Esophagus (tissue), 2 donors: Measurements from ENCODE around the gene SLC45A1. TPM values are rescaled to one million over a fixed set of nuclear protein-coding genes. Genes with fewer than 3 reads are reported as not detected.
A peak's percentile ranks its signal among the peaks of the same experiment; 100 is the strongest.

Source experiments
- H3K27ac ChIP-seq, 2 donors: one replicate each; pipeline ENCODE4 v1.5.1; 2013; ENCODE audit warnings: low read depth in 2 of 2, mild to moderate bottlenecking in 2 of 2, inconsistent platforms in 1 of 2, low read length in 1 of 2, moderate library complexity in 1 of 2
- H3K27me3 ChIP-seq, 2 donors: one replicate each; pipeline ENCODE4 v1.6.1; 2013; ENCODE audit warnings: low read length in 2 of 2, control low read depth in 1 of 2, mild to moderate bottlenecking in 1 of 2; ENCODE audit not compliant: insufficient read depth in 2 of 2, control insufficient read depth in 1 of 2
- H3K36me3 ChIP-seq, 2 donors: one replicate each; pipeline ENCODE4 v1.6.1; 2013; ENCODE audit warnings: low read length in 1 of 2; ENCODE audit not compliant: control insufficient read depth in 2 of 2, insufficient read depth in 2 of 2
- H3K4me1 ChIP-seq, 2 donors: one replicate each; pipeline ENCODE4 v1.6.1; 2013; ENCODE audit warnings: low read length in 1 of 2; ENCODE audit not compliant: control insufficient read depth in 2 of 2, insufficient read depth in 2 of 2
- H3K4me3 ChIP-seq, 2 donors: one replicate each; pipeline ENCODE4 v1.5.1; 2013; ENCODE audit warnings: low read length in 2 of 2, mild to moderate bottlenecking in 2 of 2, low read depth in 1 of 2, moderate library complexity in 1 of 2
- H3K9me3 ChIP-seq, 2 donors: one replicate each; pipeline ENCODE4 v1.6.1; 2013; ENCODE audit warnings: mild to moderate bottlenecking in 2 of 2, low read depth in 1 of 2, low read length in 1 of 2, moderate library complexity in 1 of 2; ENCODE audit not compliant: control insufficient read depth in 2 of 2, insufficient read depth in 1 of 2
- WGBS, 2 donors: extraction: QIAGEN DNeasy Blood & Tissue Kit; methylation state at CpG; one replicate each; pipeline ENCODE4 v1.1.7; 2013; 5-methylcytosine and 5-hydroxymethylcytosine counted together
- polyA plus RNA-seq, 2 donors: library from polyadenylated mRNA; stranded (reverse); fragments of 200-250 nt; gene quantifications; one replicate each; pipeline ENCODE4 v1.2.3, GENCODE V29; 2013
- donor health status: healthy with polysubstance abuse.
- donor health status: Bipolar disorder and iron deficiency.

The SLC45A1 gene
- polyA plus RNA-seq, 2 donors, result 0.61 to 1.1 TPM

DNA sequence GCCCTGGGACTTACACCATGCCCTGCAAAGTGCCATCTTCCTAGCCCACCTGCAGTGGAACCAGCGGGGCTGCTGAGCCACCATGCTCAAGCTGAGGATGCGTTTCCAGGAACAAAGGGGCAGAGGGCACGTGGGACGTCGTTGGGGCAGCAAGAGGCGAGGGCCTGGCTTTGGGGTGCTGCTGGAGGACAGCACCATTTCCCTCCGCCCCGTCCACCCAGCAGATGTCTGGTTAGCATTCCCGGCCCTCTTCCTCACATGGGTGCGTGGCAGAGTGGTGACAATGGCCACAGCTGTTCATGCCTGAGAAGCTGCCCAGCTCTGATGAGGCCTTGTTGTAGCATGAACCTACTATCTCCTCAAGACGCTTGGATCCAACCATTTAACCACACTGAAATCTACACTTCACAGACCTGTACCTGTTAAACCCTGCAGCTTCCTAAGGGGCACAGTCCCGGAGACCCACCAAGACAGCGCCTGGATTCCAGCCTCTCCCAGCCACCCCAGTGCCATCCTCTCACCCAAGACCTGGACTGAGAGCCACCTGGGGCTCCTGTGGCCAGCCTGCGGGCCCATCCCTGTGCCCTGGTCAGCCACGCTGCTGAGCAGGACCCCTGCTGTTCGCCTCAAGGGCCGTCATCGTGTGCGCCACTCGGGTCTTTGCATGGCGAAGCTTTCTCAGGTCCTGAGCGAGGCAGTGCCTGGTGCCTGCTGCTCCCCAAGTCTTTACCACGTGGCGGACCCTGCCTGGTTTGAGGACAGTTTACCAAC is 33.2 kb downstream of the SLC45A1 start:
- 83 to 89% methylated on average over 24 of the region's 24 CpGs for WGBS, 2 donors
- no peaks in the 10 kb centered on the region for H3K9me3 ChIP-seq

DNA sequence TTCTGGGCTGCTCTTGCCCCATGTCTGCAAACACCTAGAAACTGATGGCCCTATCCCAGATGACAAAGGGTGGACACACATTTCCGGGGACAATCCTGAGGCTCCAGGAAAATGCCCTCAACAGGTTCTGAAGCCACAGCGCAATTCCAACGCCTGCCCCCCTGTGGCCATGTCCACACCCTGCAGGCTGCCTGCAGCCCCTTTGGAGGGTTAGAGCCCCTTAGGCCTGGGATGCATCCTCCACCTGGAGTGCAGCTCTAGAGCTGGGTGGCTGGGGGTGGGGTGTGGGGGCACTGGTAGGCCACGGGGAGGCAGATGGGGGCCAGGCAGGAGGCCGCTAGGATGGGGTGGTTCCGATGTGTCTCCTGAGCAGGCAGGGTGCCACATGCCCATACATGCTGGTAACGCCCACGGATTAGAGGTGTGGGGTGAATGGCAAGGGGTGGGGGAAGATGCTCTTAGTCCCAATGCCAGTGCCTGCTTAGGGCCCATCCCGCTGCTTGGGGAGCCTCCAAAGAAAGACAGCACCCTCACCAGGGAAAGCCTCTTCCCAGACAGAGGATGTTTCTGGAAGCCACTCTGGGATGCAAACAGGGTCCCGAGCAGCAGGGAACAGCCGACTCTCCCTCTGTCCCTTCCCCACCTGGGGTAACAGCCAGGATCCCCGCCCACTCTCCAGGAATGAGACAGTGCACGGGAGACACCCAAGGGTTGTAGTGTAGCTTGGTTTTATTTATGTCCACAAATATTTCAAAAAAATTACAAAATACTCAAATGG is 34.0 kb downstream of the SLC45A1 start:
- 50 to 58% methylated on average over 13 of the region's 13 CpGs for WGBS, 2 donors
- H3K4me3 ChIP-seq, result no peak overlapping the region
- no peaks in the 10 kb centered on the region for H3K27me3 ChIP-seq
- peaks cover 0 to 11% of the 10 kb centered on the region in 2 donors for H3K4me1 ChIP-seq
- H3K27ac ChIP-seq, result peak overlapping the region in 1 of 2 donors; percentile 2
- H3K9me3 ChIP-seq, result no peaks in the 10 kb centered on the region
- H3K36me3 ChIP-seq, result peaks cover 11 to 25% of the 10 kb centered on the region in 2 donors

More for the DNA sequence above, 33.2 kb downstream of the SLC45A1 start:
- no peaks in the 10 kb centered on the region for H3K27me3 ChIP-seq
- H3K4me1 ChIP-seq, result peaks cover 0 to 11% of the 10 kb centered on the region in 2 donors
- H3K27ac ChIP-seq, result no peak overlapping the region
- no peak overlapping the region for H3K4me3 ChIP-seq
- H3K36me3 ChIP-seq, result peaks cover 7 to 19% of the 10 kb centered on the region in 2 donors

DNA sequence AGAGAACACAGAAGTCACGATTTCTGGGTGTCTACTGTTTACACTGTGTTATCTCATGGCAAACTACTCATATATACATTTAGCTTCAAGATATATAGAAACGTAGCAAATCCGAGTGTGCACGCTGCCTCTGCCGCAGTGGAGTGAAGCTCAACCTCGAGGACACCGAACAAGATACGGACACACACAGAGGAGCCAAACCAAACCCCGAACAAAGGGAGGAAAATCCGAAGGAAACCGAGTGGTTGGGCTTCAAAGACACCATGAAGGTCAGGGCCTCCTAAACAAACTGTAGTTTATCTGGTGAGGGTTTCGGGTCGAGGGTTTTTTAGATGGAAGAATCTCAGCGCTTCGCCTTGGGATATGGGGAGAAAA is 34.5 kb downstream of the SLC45A1 start:
- Histone ChIP-seq H3K27me3 (no peaks in the 10 kb centered on the region), H3K4me1 (peaks cover under 1 to 11% of the 10 kb centered on the region in 2 donors), H3K27ac (peak overlapping the region in 1 of 2 donors; percentile 2), H3K4me3 (no peak overlapping the region), H3K36me3 (peaks cover 17 to 30% of the 10 kb centered on the region in 2 donors), H3K9me3 (no peaks in the 10 kb centered on the region)
- 62 to 69% methylated on average over 15 of the region's 15 CpGs for WGBS, 2 donors

DNA sequence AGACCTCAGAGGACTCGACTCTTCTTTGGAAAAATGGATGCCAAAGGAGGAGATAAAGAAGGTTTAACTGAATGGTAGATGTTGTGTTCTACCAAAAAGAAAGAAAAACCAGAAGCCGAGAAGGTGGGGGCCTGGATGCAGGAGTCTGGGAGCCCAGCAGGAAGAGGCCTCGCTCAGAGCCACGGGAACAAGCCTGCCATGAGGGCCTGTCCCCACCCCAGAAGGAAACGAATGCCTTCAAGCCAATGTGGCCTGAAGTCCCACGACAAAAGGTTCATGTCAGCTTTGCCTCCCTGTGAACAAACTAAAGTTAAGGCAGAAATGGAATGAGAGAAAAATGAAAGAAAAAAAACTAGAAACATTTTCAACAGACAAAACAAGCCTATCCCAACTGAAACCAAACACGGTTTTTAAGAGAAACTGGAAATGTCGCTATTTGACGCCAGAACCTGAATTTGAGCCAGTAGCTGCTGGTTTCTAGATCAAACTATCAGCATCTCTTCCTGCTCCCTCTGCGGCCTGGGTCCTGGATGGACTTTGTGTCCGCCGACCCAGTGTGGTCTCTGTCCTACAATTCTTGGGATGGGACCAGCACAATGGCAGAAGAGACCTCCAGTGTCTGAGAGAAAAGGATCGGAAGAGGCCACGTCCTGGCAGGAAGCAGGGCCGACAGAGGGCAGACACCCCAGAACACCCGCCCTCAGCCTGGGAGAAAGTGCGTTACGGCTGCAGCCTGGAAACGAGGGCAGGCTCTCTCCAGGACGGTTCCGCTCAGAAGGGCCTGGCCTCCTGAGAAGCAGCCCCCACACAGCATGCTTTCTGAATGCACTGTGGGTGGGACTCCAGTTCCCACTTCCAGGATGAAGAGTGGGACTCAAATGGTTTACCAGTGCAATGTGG is 35.2 kb downstream of the SLC45A1 start:
- peak overlapping the region; percentile 29 to 71 for H3K27ac ChIP-seq
- H3K4me1 ChIP-seq, result peaks cover 4% of the 10 kb centered on the region in 2 donors
- H3K27me3 ChIP-seq, result no peaks in the 10 kb centered on the region
- no peak overlapping the region for H3K4me3 ChIP-seq
- H3K9me3 ChIP-seq, result no peaks in the 10 kb centered on the region
- H3K36me3 ChIP-seq, result peaks cover 23 to 37% of the 10 kb centered on the region in 2 donors
- WGBS, 2 donors, result 61 to 66% methylated on average over 21 of the region's 21 CpGs

- Histone ChIP-seq H3K36me3 (peaks cover 27 to 46% of the 10 kb centered on the region in 2 donors), H3K4me3 (no peak overlapping the region), H3K9me3 (no peaks in the 10 kb centered on the region), H3K27me3 (no peaks in the 10 kb centered on the region), H3K4me1 (peaks cover 4% of the 10 kb centered on the region in 2 donors), H3K27ac (no peak overlapping the region)
- WGBS, 2 donors, result 74 to 80% methylated on average over 8 of the region's 8 CpGs
Observed at GRCh38 chr1:8354038-8354437, 36.1 kb downstream of the SLC45A1 start.

DNA sequence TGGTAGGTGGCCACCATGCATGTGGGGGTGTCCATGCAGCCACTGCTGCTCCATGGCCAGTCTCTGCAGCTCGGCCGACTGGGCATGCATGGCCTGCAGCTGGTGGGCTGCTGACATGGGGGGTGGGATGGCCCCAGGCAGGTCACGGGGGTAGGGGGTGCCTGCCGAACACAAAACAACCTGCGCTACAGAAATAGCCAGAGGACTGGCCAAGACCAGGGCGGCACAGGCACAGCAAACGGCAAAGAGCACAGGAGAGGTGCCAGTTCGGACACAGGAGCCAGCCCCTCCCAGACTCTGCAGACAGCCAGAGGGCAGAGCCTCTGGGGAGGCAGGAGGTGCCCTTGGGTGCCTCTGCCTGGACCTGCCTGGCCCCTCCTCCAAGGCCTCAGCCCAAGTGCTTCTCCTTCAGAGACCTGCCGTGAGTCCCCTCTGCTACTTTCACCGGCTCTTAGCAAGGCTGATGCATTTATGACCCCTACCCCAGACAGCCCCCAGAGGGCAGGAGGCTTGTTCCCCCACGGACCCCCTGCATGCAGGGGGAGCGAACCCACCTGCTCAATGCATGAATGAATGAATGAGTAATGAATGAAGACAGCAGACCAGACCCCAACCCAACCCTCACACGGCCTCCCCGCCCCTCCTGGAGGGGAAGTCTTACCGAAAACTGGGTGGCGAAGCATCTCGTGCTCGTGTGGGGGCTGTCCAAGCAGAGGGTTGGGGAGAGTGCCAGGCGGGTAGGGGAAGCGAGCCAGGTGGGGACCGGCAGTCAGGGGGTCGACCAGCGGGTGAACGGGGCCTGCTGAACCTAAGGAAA is 37.7 kb downstream of the SLC45A1 start:
- no peaks in the 10 kb centered on the region for H3K27me3 ChIP-seq
- H3K9me3 ChIP-seq, result no peaks in the 10 kb centered on the region
- H3K4me1 ChIP-seq, result peaks cover 4% of the 10 kb centered on the region in 2 donors
- 81 to 87% methylated on average over 24 of the region's 24 CpGs for WGBS, 2 donors
- H3K27ac ChIP-seq, result no peak overlapping the region
- H3K4me3 ChIP-seq, result no peak overlapping the region
- H3K36me3 ChIP-seq, result peaks cover 34 to 58% of the 10 kb centered on the region in 2 donors

GRCh38 chr1:8356256-8357209 is 38.6 kb downstream of the SLC45A1 start:
- no peaks in the 10 kb centered on the region for H3K27me3 ChIP-seq
- no peak overlapping the region for H3K4me3 ChIP-seq
- peaks cover 38 to 66% of the 10 kb centered on the region in 2 donors for H3K36me3 ChIP-seq
- no peak overlapping the region for H3K27ac ChIP-seq
- WGBS, 2 donors, result 91% methylated on average over 27 of the region's 27 CpGs
- H3K9me3 ChIP-seq, result no peaks in the 10 kb centered on the region
- H3K4me1 ChIP-seq, result peaks cover 4% of the 10 kb centered on the region in 2 donors
